Left colon (tissue), 2 donors: ENCODE data around the gene GFPT1. TPM values are rescaled to one million over a fixed set of nuclear protein-coding genes. Genes with fewer than 3 reads are reported as not detected.
A peak's percentile ranks its signal among the peaks of the same experiment; 100 is the strongest.
"Not testable (repeated sequence)": the region's sequence is repeated elsewhere in the genome, so short reads cannot be mapped to it uniquely, and the experiment has no call there.

Source experiments
- ATAC-seq: fragments of 200-7000 bp; cut with Tn5 transposase; one replicate; pipeline ENCODE4 v1.9.1; 2020; ENCODE audit warnings: mild to moderate bottlenecking, moderate library complexity
- DNase-seq, 2 donors: peaks; one replicate each; pipeline ENCODE4 v3.0.0-alpha.2; 2020
- intact Hi-C, 2 donors: fragments of 100-400 bp; cut with DNase I in 1 of 2; cut with micrococcal nuclease in 1 of 2; formaldehyde crosslinking; loops; one replicate each; pipeline versions ENCODE4 v1.11.2 to v1.14.0; 2022; cut with DNase I, micrococcal nuclease
- long read RNA-seq: library from polyadenylated mRNA; unstranded; transcript quantifications from one replicate; pipeline ENCODE4 v2.0.0, GENCODE V29; 2021
- total RNA-seq, 2 donors: library from RNA; stranded (reverse); fragmentation: NEBNext Ultra II Directional; extraction: Animal tissue kit (Norgen Biotek cat#: 25700); gene quantifications; one replicate each; pipeline ENCODE4 v1.2.1, GENCODE V29; 2021
- donor health status: DM: no; HTN: no; CAD: no.
- donor health status: DM: yes; HTN: yes; CAD: no.

Gene GFPT1
- total RNA-seq, result 100 to 1,000 TPM; 158 to 242 TPM
- long read RNA-seq, full-length matches to known transcripts, result 486 of 618 reads
- long read RNA-seq, partial matches to known transcripts, result 46 of 618 reads
- long read RNA-seq, other reads (novel, unspliced or antisense), result 86 of 618 reads

- DNase-seq (peak; percentile 94 to 98), ATAC-seq (peak; percentile 87)
- intact Hi-C loops, result no loop called here
These were observed at the start of gene GFPT1 for GRCh38 chr2:69386789-69387734. Gene GFPT1 (minus strand): TSS chr2:69387227. CDS start chr2:69387071, 156 bp downstream.

- no peak for DNase-seq
- ATAC-seq, result peak; percentile 38
- intact Hi-C loops, result no loop called here
These were observed 49.5 kb upstream of the GFPT1 start for GRCh38 chr2:69436596-69436937.

GRCh38 chr2:69434753-69435152, 47.7 kb upstream of the GFPT1 start:
- DNase-seq, result no peak
- intact Hi-C loops, result no loop called here
- no peak for ATAC-seq

GRCh38 chr2:69429491-69430183, 42.6 kb upstream of the GFPT1 start:
- no peak for ATAC-seq
- intact Hi-C loops, result no loop called here
- DNase-seq, result no peak

GRCh38 chr2:69428981-69429380, 42.0 kb upstream of the GFPT1 start:
- no peak for ATAC-seq
- no peak for DNase-seq
- intact Hi-C loops, result no loop called here

- ATAC-seq (no peak), DNase-seq (no peak)
- intact Hi-C loops, result no loop called here
These were observed 37.4 kb upstream of the GFPT1 start for GRCh38 chr2:69424419-69424818.

GRCh38 chr2:69422198-69422597, 35.2 kb upstream of the GFPT1 start:
- DNase-seq (no peak), ATAC-seq (no peak)
- intact Hi-C loops, result no loop called here

GRCh38 chr2:69419111-69419510, 32.1 kb upstream of the GFPT1 start:
- ATAC-seq, DNase-seq, intact Hi-C loops: not testable (repeated sequence)

- intact Hi-C loops, result no loop called here
- DNase-seq (no peak), ATAC-seq (no peak)
These were observed 29.1 kb upstream of the GFPT1 start for GRCh38 chr2:69416147-69416546.

GRCh38 chr2:69411120-69411519, 24.1 kb upstream of the GFPT1 start:
- DNase-seq (no peak), ATAC-seq (no peak)
- intact Hi-C loops, result no loop called here

- intact Hi-C loops, result no loop called here
- no peak for DNase-seq
- ATAC-seq, result no peak
These were observed 18.3 kb upstream of the GFPT1 start for GRCh38 chr2:69405306-69405705.

- DNase-seq (no peak), ATAC-seq (no peak)
- intact Hi-C loops, result no loop called here
These were observed 13.1 kb upstream of the GFPT1 start for GRCh38 chr2:69400121-69400520.

GRCh38 chr2:69397234-69397633, 10.2 kb upstream of the GFPT1 start:
- ATAC-seq (peak; percentile 93), DNase-seq (no peak)
- intact Hi-C loops, result no loop called here

- intact Hi-C loops, result no loop called here
- ATAC-seq, result no peak
- no peak for DNase-seq
These were observed 8.8 kb upstream of the GFPT1 start for GRCh38 chr2:69395866-69396265.

- intact Hi-C loops, result no loop called here
- DNase-seq, result no peak
- ATAC-seq, result no peak
These were observed 6.9 kb upstream of the GFPT1 start for GRCh38 chr2:69393963-69394362.

GRCh38 chr2:69390471-69390870, 3.4 kb upstream of the GFPT1 start:
- DNase-seq (no peak), ATAC-seq (peak; percentile 11)
- intact Hi-C loops, result no loop called here

GRCh38 chr2:69390001-69390400, 3.0 kb upstream of the GFPT1 start:
- ATAC-seq (no peak), DNase-seq (no peak)
- intact Hi-C loops, result no loop called here

GRCh38 chr2:69389271-69389670, 2.2 kb upstream of the GFPT1 start:
- intact Hi-C loops, result no loop called here
- ATAC-seq, result no peak

GRCh38 chr2:69387770-69388481, 899 bp upstream of the GFPT1 start:
- ATAC-seq (no peak), DNase-seq (no peak)
- intact Hi-C loops, result no loop called here

More at GRCh38 chr2:69389271-69389670, 2.2 kb upstream of the GFPT1 start:
- no peak for DNase-seq
